ENCODE data around the gene RELN. TPM values are rescaled to one million over a fixed set of nuclear protein-coding genes. Genes with fewer than 3 reads are reported as not detected.

Gene RELN
- total and polyA plus RNA-seq, 2 donors (not counting 1 experiment from before 2014, with no cell fraction given), result 0.33 to 31.8 TPM

- Histone ChIP-seq H4K20me1 (ENCODE audit: control insufficient read depth, extremely low read depth, insufficient read depth, low read length) (no peaks in the 10 kb centered on the region), H3K9me3 (ENCODE audit: control insufficient read depth, insufficient read depth, low read depth, low read length) (no peaks in the 10 kb centered on the region), H3K36me3 (ENCODE audit: control insufficient read depth, insufficient read depth, low read length) (no peaks in the 10 kb centered on the region), H3K4me2 (ENCODE audit: extremely low read depth, insufficient read depth, low read length) (no peak overlapping the region), H3K4me1 (ENCODE audit: control insufficient read depth, extremely low read depth, insufficient read depth, low read length) (no peaks in the 10 kb centered on the region), H3K27me3 (ENCODE audit: control insufficient read depth, insufficient read depth, low read length) (no peaks in the 10 kb centered on the region), H3K9ac (ENCODE audit: insufficient read depth, low read length) (no peak overlapping the region), H2AFZ (ENCODE audit: low read length) (no peak overlapping the region), H3K79me2 (ENCODE audit: control insufficient read depth, insufficient read depth, low read length) (no peaks in the 10 kb centered on the region), H3K4me3 (replicated peaks in 1 of 4; ENCODE audit: control extremely low read depth in 1 of 4, insufficient read depth in 1 of 4, low read depth in 3 of 4, low read length in 4 of 4) (no peak overlapping the region), H3K27ac (ENCODE audit: insufficient read depth, low read length) (no peak overlapping the region)
- DNase-seq (ENCODE audit: low read depth in 2 of 2), result no peak
- TF ChIP-seq CTCF (conservative IDR thresholded peaks at IDR 0.05 in 1 of 2, IDR thresholded peaks at IDR 0.05 in 1 of 2; ENCODE audit: low read depth in 1 of 2, low read length in 2 of 2), result no peak
- no peak for TF ChIP-seq EZH2 (IDR thresholded peaks at IDR 0.05; ENCODE audit: low read length, missing control alignments)
Observed at GRCh38 chr7:103698064-103698463, 291.4 kb downstream of the RELN start.

GRCh38 chr7:103695521-103695920 lies 293.9 kb downstream of the RELN start:
- H3K4me3 ChIP-seq (replicated peaks in 1 of 4; ENCODE audit: control extremely low read depth in 1 of 4, insufficient read depth in 1 of 4, low read depth in 3 of 4, low read length in 4 of 4), result no peak overlapping the region
- no peak for DNase-seq (ENCODE audit: low read depth in 2 of 2)
- H3K36me3 ChIP-seq (ENCODE audit: control insufficient read depth, insufficient read depth, low read length), result no peaks in the 10 kb centered on the region
- H3K79me2 ChIP-seq (ENCODE audit: control insufficient read depth, insufficient read depth, low read length), result no peaks in the 10 kb centered on the region
- H3K4me2 ChIP-seq (ENCODE audit: extremely low read depth, insufficient read depth, low read length), result no peak overlapping the region
- no peak overlapping the region for H2AFZ ChIP-seq (ENCODE audit: low read length)
- no peaks in the 10 kb centered on the region for H4K20me1 ChIP-seq (ENCODE audit: control insufficient read depth, extremely low read depth, insufficient read depth, low read length)
- no peaks in the 10 kb centered on the region for H3K27me3 ChIP-seq (ENCODE audit: control insufficient read depth, insufficient read depth, low read length)
- H3K27ac ChIP-seq (ENCODE audit: insufficient read depth, low read length), result no peak overlapping the region
- no peaks in the 10 kb centered on the region for H3K9me3 ChIP-seq (ENCODE audit: control insufficient read depth, insufficient read depth, low read depth, low read length)
- no peak overlapping the region for H3K9ac ChIP-seq (ENCODE audit: insufficient read depth, low read length)
- TF ChIP-seq CTCF (conservative IDR thresholded peaks at IDR 0.05 in 1 of 2, IDR thresholded peaks at IDR 0.05 in 1 of 2; ENCODE audit: low read depth in 1 of 2, low read length in 2 of 2) (no peak), EZH2 (IDR thresholded peaks at IDR 0.05; ENCODE audit: low read length, missing control alignments) (no peak)
- H3K4me1 ChIP-seq (ENCODE audit: control insufficient read depth, extremely low read depth, insufficient read depth, low read length), result no peaks in the 10 kb centered on the region

- no peaks in the 10 kb centered on the region for H4K20me1 ChIP-seq (ENCODE audit: control insufficient read depth, extremely low read depth, insufficient read depth, low read length)
- H3K4me3 ChIP-seq (replicated peaks in 1 of 4; ENCODE audit: control extremely low read depth in 1 of 4, insufficient read depth in 1 of 4, low read depth in 3 of 4, low read length in 4 of 4), result no peak overlapping the region
- H3K79me2 ChIP-seq (ENCODE audit: control insufficient read depth, insufficient read depth, low read length), result no peaks in the 10 kb centered on the region
- no peaks in the 10 kb centered on the region for H3K9me3 ChIP-seq (ENCODE audit: control insufficient read depth, insufficient read depth, low read depth, low read length)
- no peak overlapping the region for H3K27ac ChIP-seq (ENCODE audit: insufficient read depth, low read length)
- no peak overlapping the region for H3K4me2 ChIP-seq (ENCODE audit: extremely low read depth, insufficient read depth, low read length)
- no peaks in the 10 kb centered on the region for H3K4me1 ChIP-seq (ENCODE audit: control insufficient read depth, extremely low read depth, insufficient read depth, low read length)
- no peak overlapping the region for H2AFZ ChIP-seq (ENCODE audit: low read length)
- H3K9ac ChIP-seq (ENCODE audit: insufficient read depth, low read length), result no peak overlapping the region
- no peak for DNase-seq (ENCODE audit: low read depth in 2 of 2)
- no peaks in the 10 kb centered on the region for H3K36me3 ChIP-seq (ENCODE audit: control insufficient read depth, insufficient read depth, low read length)
- TF ChIP-seq CTCF (conservative IDR thresholded peaks at IDR 0.05 in 1 of 2, IDR thresholded peaks at IDR 0.05 in 1 of 2; ENCODE audit: low read depth in 1 of 2, low read length in 2 of 2) (no peak), EZH2 (IDR thresholded peaks at IDR 0.05; ENCODE audit: low read length, missing control alignments) (no peak)
- no peaks in the 10 kb centered on the region for H3K27me3 ChIP-seq (ENCODE audit: control insufficient read depth, insufficient read depth, low read length)
Observed at GRCh38 chr7:103694304-103694703, 295.2 kb downstream of the RELN start.

Measured in fibroblast of lung (primary cell).